Measurements from ENCODE around the gene POSTN. TPM values are rescaled to one million over a fixed set of nuclear protein-coding genes. Genes with fewer than 3 reads are reported as not detected.
"Not testable (repeated sequence)": the region's sequence is repeated elsewhere in the genome, so short reads cannot be mapped to it uniquely, and the experiment has no call there.

Gene POSTN
- total RNA-seq, 1 donor = 1,081 TPM

DNA sequence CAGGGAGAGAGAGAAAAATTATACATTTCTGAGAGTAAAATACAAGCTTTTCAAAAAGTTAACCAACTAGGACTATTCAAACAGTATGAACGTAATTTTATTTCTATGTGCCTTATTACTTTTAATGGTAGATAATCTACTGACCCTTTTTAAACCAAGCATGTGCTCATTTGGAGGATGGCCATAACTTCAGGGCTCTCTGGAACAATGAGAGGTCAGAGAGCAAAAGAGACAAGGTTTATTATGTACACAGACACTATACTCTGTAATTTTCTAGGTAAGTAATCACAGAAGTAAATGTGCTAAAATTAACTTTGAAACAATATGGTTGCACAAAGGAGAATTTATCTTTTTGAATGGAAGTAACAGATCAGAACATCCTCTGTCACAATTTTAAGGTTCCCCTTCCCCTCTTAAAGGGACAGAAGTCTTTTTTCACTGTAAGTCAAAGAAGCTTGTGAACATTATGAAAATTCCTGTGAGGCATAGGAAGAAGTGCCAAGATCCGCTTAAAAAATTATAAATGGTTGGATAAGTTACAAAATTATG, 1.0 kb downstream of the POSTN start:
- H3K79me2 ChIP-seq (ENCODE audit: insufficient read depth, low read length) = peaks cover 44% of the 10 kb centered on the region
- H3K4me2 ChIP-seq (ENCODE audit: insufficient read depth, low read length) = peak overlapping the region; percentile 75
- peak overlapping the region; percentile 72 for H3K4me3 ChIP-seq (ENCODE audit: insufficient read depth, low read length)
- no peaks in the 10 kb centered on the region for H3K9me3 ChIP-seq (ENCODE audit: low read depth, low read length)
- H2AFZ ChIP-seq (ENCODE audit: low read length) = peak overlapping the region; percentile 2
- H4K20me1 ChIP-seq (ENCODE audit: insufficient read depth, low read length) = peaks cover 2% of the 10 kb centered on the region
- peak overlapping the region; percentile 76 for H3K27ac ChIP-seq (ENCODE audit: low read depth, low read length)
- H3K36me3 ChIP-seq (ENCODE audit: insufficient read depth, low read length) = peaks cover 32% of the 10 kb centered on the region
- no peaks in the 10 kb centered on the region for H3K27me3 ChIP-seq (ENCODE audit: insufficient read depth, low read length)
- TF ChIP-seq, protein P1, sequence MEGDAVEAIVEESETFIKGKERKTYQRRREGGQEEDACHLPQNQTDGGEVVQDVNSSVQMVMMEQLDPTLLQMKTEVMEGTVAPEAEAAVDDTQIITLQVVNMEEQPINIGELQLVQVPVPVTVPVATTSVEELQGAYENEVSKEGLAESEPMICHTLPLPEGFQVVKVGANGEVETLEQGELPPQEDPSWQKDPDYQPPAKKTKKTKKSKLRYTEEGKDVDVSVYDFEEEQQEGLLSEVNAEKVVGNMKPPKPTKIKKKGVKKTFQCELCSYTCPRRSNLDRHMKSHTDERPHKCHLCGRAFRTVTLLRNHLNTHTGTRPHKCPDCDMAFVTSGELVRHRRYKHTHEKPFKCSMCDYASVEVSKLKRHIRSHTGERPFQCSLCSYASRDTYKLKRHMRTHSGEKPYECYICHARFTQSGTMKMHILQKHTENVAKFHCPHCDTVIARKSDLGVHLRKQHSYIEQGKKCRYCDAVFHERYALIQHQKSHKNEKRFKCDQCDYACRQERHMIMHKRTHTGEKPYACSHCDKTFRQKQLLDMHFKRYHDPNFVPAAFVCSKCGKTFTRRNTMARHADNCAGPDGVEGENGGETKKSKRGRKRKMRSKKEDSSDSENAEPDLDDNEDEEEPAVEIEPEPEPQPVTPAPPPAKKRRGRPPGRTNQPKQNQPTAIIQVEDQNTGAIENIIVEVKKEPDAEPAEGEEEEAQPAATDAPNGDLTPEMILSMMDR (IDR thresholded peaks at IDR 0.05; ENCODE audit: extremely low read depth, low read depth, low read length) = no peak
- no peak for DNase-seq (ENCODE audit: insufficient read length, low spot score, missing footprints)
- peaks cover 31% of the 10 kb centered on the region for H3K4me1 ChIP-seq (ENCODE audit: insufficient read depth, low read length)

DNA sequence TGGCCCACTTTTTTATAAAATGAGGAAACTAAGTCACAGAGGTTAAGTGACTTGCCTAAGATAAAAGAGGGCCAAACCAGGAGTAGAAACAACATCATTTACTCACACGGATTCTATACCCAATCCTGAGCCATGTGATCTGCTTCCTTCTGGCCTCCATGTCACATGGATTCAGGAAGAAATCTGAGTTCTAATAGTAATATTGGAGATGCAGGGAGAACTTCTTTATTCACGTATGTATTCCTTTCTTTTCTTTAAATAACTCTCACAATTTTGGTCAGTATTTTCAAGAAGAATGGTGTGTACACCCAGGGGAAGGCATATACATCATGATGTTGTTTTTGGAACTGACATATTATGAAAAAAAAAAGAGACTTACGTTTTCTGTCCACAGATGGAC, 1.8 kb downstream of the POSTN start:
- no peaks in the 10 kb centered on the region for H3K27me3 ChIP-seq (ENCODE audit: insufficient read depth, low read length)
- H2AFZ ChIP-seq (ENCODE audit: low read length) = peak overlapping the region; percentile 2
- peaks cover 2% of the 10 kb centered on the region for H4K20me1 ChIP-seq (ENCODE audit: insufficient read depth, low read length)
- H3K9me3 ChIP-seq (ENCODE audit: low read depth, low read length) = no peaks in the 10 kb centered on the region
- peak overlapping the region; percentile 76 for H3K27ac ChIP-seq (ENCODE audit: low read depth, low read length)
- TF ChIP-seq, protein P1 (IDR thresholded peaks at IDR 0.05; ENCODE audit: extremely low read depth, low read depth, low read length) = no peak
- DNase-seq (ENCODE audit: insufficient read length, low spot score, missing footprints) = no peak
- peaks cover 36% of the 10 kb centered on the region for H3K36me3 ChIP-seq (ENCODE audit: insufficient read depth, low read length)
- H3K4me1 ChIP-seq (ENCODE audit: insufficient read depth, low read length) = peaks cover 24% of the 10 kb centered on the region
- peak overlapping the region; percentile 72 for H3K4me3 ChIP-seq (ENCODE audit: insufficient read depth, low read length)
- H3K79me2 ChIP-seq (ENCODE audit: insufficient read depth, low read length) = peaks cover 44% of the 10 kb centered on the region
- peak overlapping the region; percentile 75 for H3K4me2 ChIP-seq (ENCODE audit: insufficient read depth, low read length)

DNA sequence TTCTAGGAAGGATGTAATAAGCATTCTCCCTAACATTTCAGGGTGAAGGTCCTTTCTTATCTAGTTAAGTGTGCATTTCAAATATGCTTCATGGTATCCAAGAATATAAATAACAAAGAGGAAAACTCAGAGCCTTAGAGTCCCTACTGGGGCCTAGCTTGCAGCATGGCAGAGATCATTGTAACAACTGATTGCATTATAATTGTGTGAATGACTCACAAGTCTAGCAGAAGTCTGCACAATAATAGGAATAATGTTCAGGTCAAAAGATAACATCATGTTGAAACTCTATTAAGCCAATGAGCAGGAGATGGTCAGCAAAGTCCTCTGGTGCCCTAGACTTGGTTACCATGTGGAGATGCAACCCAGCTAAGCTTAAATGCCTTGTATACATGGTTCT, 3.4 kb downstream of the POSTN start:
- Histone ChIP-seq H3K27me3 (ENCODE audit: insufficient read depth, low read length) (no peaks in the 10 kb centered on the region), H2AFZ (ENCODE audit: low read length) (no peak overlapping the region), H3K79me2 (ENCODE audit: insufficient read depth, low read length) (peaks cover 44% of the 10 kb centered on the region), H4K20me1 (ENCODE audit: insufficient read depth, low read length) (peaks cover 2% of the 10 kb centered on the region), H3K27ac (ENCODE audit: low read depth, low read length) (peak overlapping the region; percentile 20), H3K4me2 (ENCODE audit: insufficient read depth, low read length) (peak overlapping the region; percentile 75), H3K4me1 (ENCODE audit: insufficient read depth, low read length) (peaks cover 19% of the 10 kb centered on the region), H3K4me3 (ENCODE audit: insufficient read depth, low read length) (peak overlapping the region; percentile 72), H3K9me3 (ENCODE audit: low read depth, low read length) (no peaks in the 10 kb centered on the region), H3K36me3 (ENCODE audit: insufficient read depth, low read length) (peaks cover 53% of the 10 kb centered on the region)
- peak; percentile 72 for DNase-seq (ENCODE audit: insufficient read length, low spot score, missing footprints)
- TF ChIP-seq, protein P1 (IDR thresholded peaks at IDR 0.05; ENCODE audit: extremely low read depth, low read depth, low read length) = no peak

DNA sequence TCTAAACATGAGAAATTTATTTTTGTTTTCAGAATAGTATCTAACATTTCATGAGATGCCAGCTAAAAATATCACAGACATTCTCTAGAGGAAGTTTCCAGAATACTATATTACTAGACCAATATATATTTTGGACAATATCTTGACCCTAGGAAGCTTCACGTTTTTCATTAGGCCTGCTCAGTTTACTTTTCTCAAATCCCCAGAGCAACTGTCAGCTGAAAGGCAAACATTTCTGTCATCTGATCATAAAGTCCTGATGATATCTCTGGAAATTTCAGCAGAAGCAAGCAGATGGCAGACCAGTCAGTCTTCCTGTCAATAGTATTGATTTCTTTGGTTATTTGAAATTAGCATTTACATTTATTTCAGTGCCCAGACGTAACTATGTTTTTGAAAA, 4.0 kb downstream of the POSTN start:
- TF ChIP-seq, protein P1 (IDR thresholded peaks at IDR 0.05; ENCODE audit: extremely low read depth, low read depth, low read length) = no peak
- DNase-seq (ENCODE audit: insufficient read length, low spot score, missing footprints) = peak; percentile 39
- Histone ChIP-seq H3K9me3 (ENCODE audit: low read depth, low read length) (no peaks in the 10 kb centered on the region), H3K36me3 (ENCODE audit: insufficient read depth, low read length) (peaks cover 59% of the 10 kb centered on the region), H4K20me1 (ENCODE audit: insufficient read depth, low read length) (peaks cover 2% of the 10 kb centered on the region), H3K79me2 (ENCODE audit: insufficient read depth, low read length) (peaks cover 42% of the 10 kb centered on the region), H2AFZ (ENCODE audit: low read length) (no peak overlapping the region), H3K4me1 (ENCODE audit: insufficient read depth, low read length) (peaks cover 18% of the 10 kb centered on the region), H3K27me3 (ENCODE audit: insufficient read depth, low read length) (no peaks in the 10 kb centered on the region), H3K4me3 (ENCODE audit: insufficient read depth, low read length) (peak overlapping the region; percentile 42), H3K4me2 (ENCODE audit: insufficient read depth, low read length) (peak overlapping the region; percentile 75), H3K27ac (ENCODE audit: low read depth, low read length) (peak overlapping the region; percentile 20)

DNA sequence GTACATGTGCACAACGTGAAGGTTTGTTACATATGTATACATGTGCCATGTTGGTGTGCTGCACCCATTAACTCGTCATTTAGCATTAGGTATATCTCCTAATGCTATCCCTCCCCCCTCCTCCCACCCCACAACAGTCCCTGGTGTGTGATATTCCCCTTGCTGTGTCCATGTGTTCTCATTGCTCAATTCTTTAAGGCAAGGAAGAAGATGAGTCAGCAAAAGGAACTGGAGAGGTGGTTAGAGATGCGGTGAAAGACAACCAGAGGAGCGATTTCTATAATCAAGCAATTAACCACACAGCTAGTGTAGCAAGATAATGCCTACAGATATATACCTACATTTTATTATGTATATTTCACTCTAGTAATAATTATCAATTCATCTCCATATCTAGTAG, 9.2 kb downstream of the POSTN start:
- H3K79me2 ChIP-seq (ENCODE audit: insufficient read depth, low read length); DNase-seq (ENCODE audit: insufficient read length, low spot score, missing footprints); H2AFZ ChIP-seq (ENCODE audit: low read length); H3K4me3 ChIP-seq (ENCODE audit: insufficient read depth, low read length); H3K27ac ChIP-seq (ENCODE audit: low read depth, low read length); H3K9me3 ChIP-seq (ENCODE audit: low read depth, low read length); H3K4me2 ChIP-seq (ENCODE audit: insufficient read depth, low read length); H4K20me1 ChIP-seq (ENCODE audit: insufficient read depth, low read length); H3K4me1 ChIP-seq (ENCODE audit: insufficient read depth, low read length); H3K27me3 ChIP-seq (ENCODE audit: insufficient read depth, low read length): not testable (repeated sequence)
- peaks cover 84% of the 10 kb centered on the region for H3K36me3 ChIP-seq (ENCODE audit: insufficient read depth, low read length)
